ENCODE measurements around the gene STK35. TPM values are rescaled to one million over a fixed set of nuclear protein-coding genes. Genes with fewer than 3 reads are reported as not detected.
A peak's percentile ranks its signal among the peaks of the same experiment; 100 is the strongest.

Gene STK35
- total and polyA plus RNA-seq, 2 of the 8 experiments (the other 6 are each of a cell fraction or from before 2014, with no cell fraction given) = 24.9 to 45.0 TPM

- TF ChIP-seq MAX (IDR thresholded peaks at IDR 0.05) (no peak), GABPA (IDR thresholded peaks at IDR 0.05; ENCODE audit: borderline replicate concordance, insufficient read depth, low read length) (no peak), RNF2 (IDR thresholded peaks at IDR 0.05; ENCODE audit: borderline replicate concordance, low read depth, low read length, missing control alignments, poor library complexity, severe bottlenecking) (no peak), SP1 (IDR thresholded peaks at IDR 0.05; ENCODE audit: low read depth, low read length) (no peak), RAD21 (IDR thresholded peaks at IDR 0.05 in 1 of 2, conservative IDR thresholded peaks at IDR 0.05 in 1 of 2; ENCODE audit: low read depth in 2 of 2, low read length in 2 of 2) (no peak)
- FAIRE-seq = no peak
- WGBS, 2 experiments (ENCODE audit: extremely low coverage in 1 of 2, insufficient coverage in 1 of 2, insufficient read length in 1 of 2, insufficient replicate concordance in 2 of 2, low coverage in 1 of 2, low lambda C conversion rate in 2 of 2, missing lambda C conversion rate in 1 of 2) = 90% methylated on average over 18 of the region's 18 CpGs; no CpG with 5 or more reads in 1 of the 2 experiments
Measured at GRCh38 chr20:2146080-2146867, 44.6 kb downstream of the STK35 start.

More at GRCh38 chr20:2146080-2146867, 44.6 kb downstream of the STK35 start:
- Histone ChIP-seq H3K23ac (ENCODE audit: insufficient read length) (no peak overlapping the region), H3K56ac (replicated peaks; ENCODE audit: insufficient read length, low read depth, low read length) (no peak overlapping the region), H2BK20ac (ENCODE audit: low read length) (no peak overlapping the region), H3K9ac (replicated peaks in 1 of 4; ENCODE audit: extremely low read depth in 1 of 4, low read depth in 3 of 4, low read length in 3 of 4) (no peak overlapping the region), H2AFZ (ENCODE audit: low read length) (no peak overlapping the region), H3K27ac (ENCODE audit: low read depth, low read length) (no peak overlapping the region), H3K4ac (replicated peaks; ENCODE audit: insufficient read length, low read depth, low read length) (no peak overlapping the region), H3K4me1 (replicated peaks in 1 of 4; ENCODE audit: control insufficient read depth in 3 of 4, insufficient read depth in 4 of 4, low read length in 3 of 4) (peaks cover 2 to 6% (median 4%) of the 10 kb centered on the region in 4 experiments; a peak in 5 of 7 replicates), H2BK12ac (ENCODE audit: low read depth, low read length) (no peak overlapping the region), H3K79me2 (ENCODE audit: control insufficient read depth in 1 of 2, insufficient read depth in 2 of 2, low read length in 2 of 2) (no peaks in the 10 kb centered on the region), H3K23me2 (ENCODE audit: low read depth, low read length) (no peaks in the 10 kb centered on the region), H2AK5ac (ENCODE audit: low read depth, low read length) (no peak overlapping the region), H2BK5ac (ENCODE audit: low read depth, low read length) (peak overlapping the region; percentile 52; the same call in 1 of the 2 replicates), H3K14ac (ENCODE audit: insufficient read length) (no peak overlapping the region), H4K91ac (replicated peaks; ENCODE audit: insufficient read length, low read length) (no peak overlapping the region), H4K20me1 (replicated peaks in 1 of 2; ENCODE audit: control insufficient read depth in 1 of 2, insufficient read depth in 2 of 2, low read length in 2 of 2) (peaks cover 5 to 12% of the 10 kb centered on the region in 2 experiments), H3K36me3 (ENCODE audit: control insufficient read depth in 2 of 4, insufficient read depth in 4 of 4, low read length in 3 of 4) (peaks cover 0 to 5% (median 2%) of the 10 kb centered on the region in 4 experiments; a peak in 2 of 8 replicates), H3K4me3 (ENCODE audit: extremely low read depth in 1 of 4, insufficient read depth in 2 of 4, low read depth in 3 of 4, low read length in 4 of 4) (no peak overlapping the region), H4K5ac (ENCODE audit: insufficient read length, low read depth, low read length) (no peak overlapping the region), H3K9me3 (ENCODE audit: insufficient read depth in 2 of 2, low read depth in 1 of 2, low read length in 1 of 2) (no peaks in the 10 kb centered on the region), H3K27me3 (replicated peaks in 1 of 4; ENCODE audit: control insufficient read depth in 3 of 4, extremely low read depth in 1 of 4, insufficient read depth in 3 of 4, low read length in 3 of 4) (no peaks in the 10 kb centered on the region), H2BK15ac (ENCODE audit: low read length) (no peak overlapping the region), H3K79me1 (ENCODE audit: low read depth, low read length) (peaks cover 4% of the 10 kb centered on the region), H2BK120ac (replicated peaks; ENCODE audit: low read depth, low read length) (no peak overlapping the region), H3K4me2 (ENCODE audit: insufficient read depth in 1 of 2, low read depth in 2 of 2, low read length in 2 of 2) (no peak overlapping the region), H4K8ac (ENCODE audit: extremely low read depth, insufficient read depth, low read length) (no peak overlapping the region), H3K18ac (ENCODE audit: extremely low read depth, low read length) (no peak overlapping the region)
- ChIA-PET CTCF (ENCODE audit: partially characterized antibody) (interaction anchor here (0.8 to 3.3 kb wide), 5 partner anchors 10 to 30 kb away, joined by 3 to 17 read pairs (median 4); no protein-coding TSS in a partner anchor), POLR2A (ENCODE audit: partially characterized antibody) (no interaction called here)
- no peak for DNase-seq (ENCODE audit: low read depth in 1 of 2, low spot score in 2 of 2)
